Neural progenitor cell (in vitro differentiated cells): Measurements from ENCODE around the gene EFNA2.

Experiments used
- CTCF ChIP-seq: fragments of 200-600 bp; sonication (generic); IDR thresholded peaks from 2 replicates; pipeline ENCODE4 v1.5.1; 2017; ENCODE audit warnings: antibody characterized with exemption, mild to moderate bottlenecking
- EZH2 ChIP-seq: fragments of 200-600 bp; sonication (generic); IDR thresholded peaks from 2 replicates; pipeline ENCODE4 v1.6.1; 2017; ENCODE audit warnings: antibody characterized with exemption, mild to moderate bottlenecking, moderate library complexity

- no peak for TF ChIP-seq CTCF
- no peak for TF ChIP-seq EZH2
Observed at GRCh38 chr19:1283917-1284292, 1.8 kb upstream of the EFNA2 start.
